LHCN-M2 (cell line): ENCODE data around the gene SH3YL1. TPM values are rescaled to one million over a fixed set of nuclear protein-coding genes. Genes with fewer than 3 reads are reported as not detected.

ENCODE experiments used
- DNase-seq: peaks from one replicate; pipeline ENCODE4 v3.0.0-alpha.2; 2012; ENCODE audit warnings: low read depth
- total RNA-seq: library from RNA; depleted of rRNA; stranded (reverse); fragments of >200 nt; gene quantifications from 2 replicates; pipeline ENCODE4 v1.2.3, GENCODE V29; 2014

SH3YL1 gene
- total RNA-seq, 1 experiment from 2014 or later: 24.0 TPM

GRCh38 chr2:258933-259332 lies 4.9 kb downstream of the SH3YL1 start:
- DNase-seq: no peak

GRCh38 chr2:257842-258241 lies 6.0 kb downstream of the SH3YL1 start:
- no peak for DNase-seq

- no peak for DNase-seq
Measured at GRCh38 chr2:257429-257828, 6.4 kb downstream of the SH3YL1 start.

- DNase-seq: no peak
Measured at GRCh38 chr2:256094-256493, 7.7 kb downstream of the SH3YL1 start.

GRCh38 chr2:255195-255594 lies 8.6 kb downstream of the SH3YL1 start:
- no peak for DNase-seq

DNA sequence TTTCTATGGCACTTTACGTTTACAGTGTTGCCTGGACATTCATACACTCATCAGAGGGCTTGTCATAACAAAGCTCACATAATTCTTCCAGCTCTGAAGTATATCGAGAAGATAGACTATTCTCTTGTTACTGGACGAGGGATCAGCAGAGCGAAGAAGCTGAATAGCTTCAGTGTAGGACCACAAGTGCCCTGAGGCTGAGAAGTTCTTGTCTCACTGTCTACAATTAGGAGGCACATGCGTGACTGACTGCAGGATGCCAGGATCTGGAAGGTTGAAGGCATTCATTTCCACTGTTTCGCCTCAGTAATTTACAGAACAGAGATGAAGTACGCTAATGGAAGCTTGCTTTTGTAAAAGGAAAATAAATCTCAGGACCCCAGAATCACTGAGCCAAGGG lies 9.6 kb downstream of the SH3YL1 start:
- no peak for DNase-seq

DNA sequence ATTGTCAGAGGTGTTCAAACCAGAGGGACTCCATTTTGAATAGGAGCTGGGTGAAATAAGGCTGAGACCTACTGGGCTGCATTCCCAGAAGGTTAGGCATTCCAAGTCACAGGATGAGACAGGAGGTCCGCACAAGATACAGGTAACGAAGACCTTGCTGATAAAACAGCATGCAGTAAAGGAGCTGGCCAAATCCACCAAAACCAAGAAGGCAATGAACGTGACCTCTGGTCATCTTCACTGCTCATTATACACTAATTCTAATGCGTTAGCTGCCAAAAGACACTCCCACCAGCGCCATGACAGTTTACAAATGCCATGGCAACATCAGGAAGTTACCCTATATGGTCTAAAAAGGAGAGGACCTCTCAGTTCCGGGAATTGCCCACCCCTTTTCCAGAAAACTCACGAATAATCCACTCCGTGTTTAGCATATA lies 10.6 kb downstream of the SH3YL1 start:
- DNase-seq: no peak

GRCh38 chr2:252001-252602 lies 11.7 kb downstream of the SH3YL1 start:
- no peak for DNase-seq

DNA sequence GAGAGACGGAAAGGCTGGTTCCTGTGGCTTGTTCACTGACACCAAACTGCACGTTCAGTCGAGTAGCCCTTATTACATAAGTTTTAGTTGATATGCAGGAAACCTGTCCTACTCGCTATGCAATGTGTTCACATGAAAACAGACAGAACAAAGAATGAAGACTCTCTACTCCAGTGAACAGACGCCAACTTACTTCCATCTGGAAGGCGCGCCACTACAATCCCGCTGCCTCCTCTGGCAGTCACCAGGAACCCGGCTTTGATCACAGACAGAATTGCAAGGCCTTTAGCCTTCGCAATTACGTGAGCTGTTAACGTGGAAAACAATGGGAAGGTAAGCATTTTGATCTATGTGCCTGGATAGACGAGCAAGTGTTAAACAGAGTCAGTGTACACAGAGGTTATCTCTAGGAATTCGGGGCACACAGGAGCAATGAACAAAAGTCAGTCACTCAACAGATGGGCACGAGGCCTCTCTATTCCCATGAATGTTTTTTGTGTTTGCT lies 14.2 kb downstream of the SH3YL1 start:
- no peak for DNase-seq

GRCh38 chr2:248724-249123 lies 15.1 kb downstream of the SH3YL1 start:
- DNase-seq: no peak

GRCh38 chr2:246489-247144 lies 17.2 kb downstream of the SH3YL1 start:
- DNase-seq: peak; percentile 56

DNA sequence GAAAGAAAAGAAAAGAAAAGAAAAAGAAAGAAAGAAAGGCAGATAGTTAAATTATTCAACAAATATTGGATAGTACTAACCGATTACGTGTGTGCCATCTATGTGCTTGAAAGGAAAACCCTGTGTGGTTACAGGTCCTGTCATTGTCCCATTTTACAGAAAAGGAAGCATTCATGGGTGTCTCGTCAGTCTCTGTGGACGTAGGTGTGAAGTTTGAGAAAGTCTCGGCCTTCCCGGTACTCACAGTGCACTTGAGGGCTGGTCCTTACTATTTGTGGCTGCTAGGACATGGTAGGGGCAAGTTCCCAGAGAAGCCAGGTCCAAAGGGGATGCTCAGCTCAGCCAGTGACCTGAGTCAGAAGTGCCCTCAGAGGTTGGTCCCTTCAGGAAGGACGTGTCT lies 19.3 kb downstream of the SH3YL1 start:
- no peak for DNase-seq

- no peak for DNase-seq
Measured at GRCh38 chr2:238869-239268, 25.0 kb downstream of the SH3YL1 start.

DNA sequence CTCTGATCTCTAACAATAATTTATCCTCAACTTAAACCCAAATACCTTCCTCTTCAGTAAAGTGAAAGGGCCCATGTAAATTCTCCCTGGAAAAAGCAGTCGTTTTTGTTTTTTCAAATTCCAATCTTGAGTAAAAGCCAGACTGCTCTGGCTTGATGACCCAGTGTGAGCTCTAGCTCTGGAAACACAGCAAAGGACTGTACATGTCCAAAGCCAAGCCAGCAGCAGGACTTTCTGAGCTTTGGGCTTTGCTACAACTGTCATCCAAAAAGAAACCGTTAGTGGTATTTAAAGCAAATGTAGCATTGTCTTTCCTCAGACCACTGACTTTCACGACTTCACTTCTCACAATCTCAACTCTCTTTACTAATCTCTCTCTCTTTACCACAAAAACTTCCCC lies 25.4 kb downstream of the SH3YL1 start:
- no peak for DNase-seq

DNA sequence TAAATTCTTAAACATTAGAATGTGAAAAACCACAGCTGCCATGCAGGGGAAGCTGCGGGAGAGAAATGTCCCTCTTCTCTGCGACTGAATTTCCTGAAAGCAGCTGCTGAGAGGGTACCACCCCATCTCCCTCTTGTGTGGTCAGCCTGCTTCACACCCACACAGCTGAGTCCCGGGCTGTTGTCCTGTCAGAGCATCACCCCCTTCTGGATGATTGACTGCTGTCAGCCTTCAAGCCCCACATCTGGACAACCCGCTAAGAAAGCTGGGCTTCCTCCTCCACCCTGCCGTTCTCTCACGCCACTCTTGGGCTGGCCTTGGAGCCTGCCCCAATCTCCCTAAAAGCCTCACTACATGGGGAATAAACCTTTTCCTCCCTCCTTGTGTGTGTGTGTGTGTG lies 26.0 kb downstream of the SH3YL1 start:
- DNase-seq: no peak

DNA sequence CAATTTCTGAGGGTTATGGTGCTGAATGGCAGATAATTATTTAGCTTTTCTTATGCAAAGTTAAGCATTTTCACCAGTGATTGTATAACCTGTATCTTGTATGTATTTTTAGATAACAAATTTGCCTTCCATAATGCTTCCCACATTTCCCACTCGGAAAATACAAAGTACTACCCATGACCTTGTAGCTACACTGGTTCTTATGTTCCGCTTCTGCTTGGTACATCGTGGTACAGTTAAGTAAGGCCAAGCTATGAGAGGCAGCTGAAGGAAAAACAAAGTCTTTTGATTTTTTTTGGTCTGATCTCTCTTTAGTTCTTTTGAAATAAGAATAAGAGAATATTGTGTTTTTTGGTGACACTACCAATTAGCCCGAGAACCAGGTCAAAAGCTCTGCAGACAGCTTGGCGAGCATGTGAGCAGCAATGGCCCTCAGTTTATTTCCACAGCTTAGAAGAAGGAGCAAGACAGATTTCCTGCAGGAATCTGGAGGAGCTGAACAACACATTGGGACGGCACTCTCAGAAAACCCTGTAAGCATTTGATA lies 26.8 kb downstream of the SH3YL1 start:
- no peak for DNase-seq

GRCh38 chr2:234421-234820 lies 29.4 kb downstream of the SH3YL1 start:
- DNase-seq: no peak

DNA sequence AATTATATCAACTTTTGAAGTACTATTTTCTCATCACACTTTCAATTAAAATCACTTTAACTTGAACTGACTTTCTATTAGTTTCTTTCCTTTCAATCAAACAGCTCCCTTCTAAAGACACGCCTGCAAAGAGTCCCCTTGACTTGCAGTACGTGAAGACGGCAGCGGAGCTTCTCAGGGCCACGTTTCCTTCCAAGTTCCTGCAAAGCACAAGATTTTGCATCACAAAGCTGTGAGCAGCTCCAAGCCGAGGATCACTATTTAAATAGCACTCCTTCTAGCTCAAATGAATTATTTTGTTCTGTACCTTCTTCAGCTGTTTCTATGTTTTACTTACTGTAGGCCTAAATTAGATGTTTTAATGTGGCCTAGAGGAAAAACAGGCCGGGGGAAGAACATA lies 30.8 kb downstream of the SH3YL1 start:
- DNase-seq: no peak

DNA sequence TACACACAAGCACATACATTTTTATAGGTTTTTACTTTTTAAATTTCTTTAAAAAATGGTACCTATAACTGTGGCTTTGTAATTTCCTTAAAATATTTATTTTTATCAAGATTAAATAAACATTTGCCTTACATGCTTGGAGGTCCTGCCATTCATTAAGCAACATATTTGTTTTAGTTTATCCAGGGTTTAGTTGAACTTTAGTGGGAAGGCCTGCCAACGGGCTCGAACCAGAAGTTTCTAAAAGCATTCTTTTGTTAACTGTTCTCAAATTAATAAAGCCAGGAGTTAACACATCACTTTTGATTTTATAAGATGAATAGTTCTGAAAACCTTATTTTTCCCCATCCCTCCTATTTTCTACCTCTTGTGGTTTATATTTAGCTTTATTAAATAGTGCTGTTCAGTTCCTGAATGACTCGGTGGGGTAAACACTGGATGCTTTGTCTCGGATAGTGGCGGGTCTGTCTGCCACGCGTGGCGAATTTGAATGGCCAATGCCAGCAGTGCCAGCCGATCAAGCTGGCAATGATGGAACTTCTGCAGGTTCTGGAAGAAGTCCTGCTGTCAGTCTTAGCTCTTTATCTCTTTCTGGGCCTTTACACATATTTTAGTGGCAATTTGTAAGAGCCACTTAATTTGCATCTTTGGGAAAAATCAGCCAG lies 32.2 kb downstream of the SH3YL1 start:
- DNase-seq: no peak

DNA sequence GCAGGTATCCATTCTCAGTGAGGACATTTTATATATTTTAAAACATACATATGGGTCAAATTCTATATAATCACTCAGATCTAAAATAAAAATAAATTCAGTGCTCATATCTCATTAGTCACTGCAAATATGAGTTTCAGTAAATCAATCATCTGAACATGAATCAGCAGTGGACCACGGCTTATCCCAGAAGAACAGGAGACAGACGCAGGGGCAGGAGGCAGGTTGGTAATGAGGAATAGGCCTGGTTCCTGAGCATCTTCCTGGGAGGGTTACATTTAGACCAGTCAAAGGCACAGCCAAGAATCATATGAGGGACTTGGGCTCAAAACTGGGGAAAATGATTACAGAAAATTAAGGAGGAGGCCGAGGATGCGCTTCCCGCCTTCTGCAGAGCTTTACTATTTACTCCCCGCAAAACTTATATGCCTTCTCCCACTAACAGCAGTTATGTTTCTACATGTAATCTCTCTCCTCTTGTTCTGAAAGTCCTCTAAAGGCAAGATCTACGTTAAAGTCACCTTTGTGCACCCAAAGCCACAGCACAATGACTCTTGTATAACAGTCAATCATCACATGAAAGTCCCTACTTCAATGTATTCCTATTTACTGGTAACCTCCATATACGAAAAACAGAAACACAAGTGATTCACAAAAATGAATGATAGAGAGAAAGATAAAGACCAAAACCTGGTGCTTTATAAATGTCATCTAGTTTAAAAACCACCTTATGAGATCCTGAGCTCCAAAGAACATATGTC lies 35.1 kb downstream of the SH3YL1 start:
- no peak for DNase-seq

DNA sequence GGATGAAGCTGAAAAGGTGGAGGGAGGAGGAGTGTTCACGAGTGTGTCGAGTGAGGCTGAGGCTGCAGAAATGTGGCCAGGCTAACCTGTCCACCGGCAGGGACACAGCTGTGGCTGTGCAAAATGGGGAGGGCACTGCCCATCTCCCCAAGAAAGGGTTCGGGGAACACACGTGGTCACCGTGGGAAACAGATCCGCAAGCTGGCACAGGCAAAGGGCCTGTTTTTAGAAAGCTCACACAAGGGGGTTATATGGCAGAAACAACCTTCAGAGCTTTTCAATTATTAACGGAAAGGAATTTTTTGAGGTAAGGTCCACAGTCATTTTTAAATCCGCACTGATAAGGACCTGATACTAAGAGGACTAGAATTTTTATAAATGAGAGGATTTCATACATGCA lies 35.7 kb downstream of the SH3YL1 start:
- DNase-seq: no peak
